AG10803 (cell line): ENCODE results near the gene CCDC34.
"Not testable (repeated sequence)": the region's sequence is repeated elsewhere in the genome, so short reads cannot be mapped to it uniquely, and the experiment has no call there.

Experiments used
- DNase-seq: peaks from one replicate; pipeline ENCODE4 v3.0.0; 2010; ENCODE audit warnings: low read depth
- H3K4me3 ChIP-seq: 2 replicates; pipeline ENCODE4 v1.5.1; 2011; ENCODE audit warnings: mild to moderate bottlenecking, low read length, control low read depth
- TF ChIP-seq, protein P1 (sequence below): conservative IDR thresholded peaks from 2 replicates; pipeline ENCODE4 v1.5.1; 2011; ENCODE audit warnings: mild to moderate bottlenecking, low read length, control low read depth, inconsistent platforms

Gene CCDC34

DNA sequence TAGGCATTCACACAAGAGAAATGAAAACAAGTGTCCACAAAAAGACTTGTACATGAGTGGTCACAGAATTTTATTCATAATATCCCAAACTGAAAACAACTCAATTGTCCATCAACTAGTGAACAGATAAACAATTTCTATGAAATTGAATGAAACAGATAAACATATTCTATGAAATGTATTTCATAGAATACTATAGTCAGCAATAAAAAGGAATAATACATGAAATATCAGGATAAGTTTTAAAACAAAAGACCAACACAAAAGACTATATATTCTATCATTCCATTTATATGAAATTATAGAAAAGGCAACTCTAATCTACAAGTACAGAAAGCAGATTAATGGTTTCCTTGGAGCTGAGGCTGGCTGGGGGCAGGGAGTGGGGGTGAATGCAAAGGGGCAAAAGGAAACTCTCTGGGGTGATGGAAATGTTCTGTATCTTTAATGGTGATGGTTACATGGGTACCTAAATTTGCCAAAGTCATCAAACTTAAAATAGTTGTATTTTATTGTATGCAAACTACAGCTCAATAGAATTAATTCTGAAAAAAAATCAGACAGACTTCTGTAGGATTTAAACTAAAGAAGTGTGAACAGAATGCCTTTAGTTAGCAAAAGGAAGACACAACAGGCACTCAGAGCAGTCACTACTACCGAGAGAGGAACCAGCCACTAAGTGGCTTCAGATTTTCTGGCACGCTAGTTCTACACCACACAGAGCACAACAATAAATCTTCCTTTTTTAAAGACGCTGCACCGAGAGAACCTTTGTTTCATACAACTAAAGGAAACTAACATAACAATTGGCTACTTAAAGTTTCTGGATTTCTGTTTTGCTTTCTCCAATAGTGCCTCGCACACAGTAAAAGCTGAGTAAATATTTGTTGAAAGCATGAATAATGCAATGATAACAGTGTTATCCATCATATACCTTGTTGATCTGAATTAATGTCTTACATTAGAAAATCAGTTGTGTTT lies 15.4 kb downstream of the CCDC34 start:
- TF ChIP-seq, protein P1, sequence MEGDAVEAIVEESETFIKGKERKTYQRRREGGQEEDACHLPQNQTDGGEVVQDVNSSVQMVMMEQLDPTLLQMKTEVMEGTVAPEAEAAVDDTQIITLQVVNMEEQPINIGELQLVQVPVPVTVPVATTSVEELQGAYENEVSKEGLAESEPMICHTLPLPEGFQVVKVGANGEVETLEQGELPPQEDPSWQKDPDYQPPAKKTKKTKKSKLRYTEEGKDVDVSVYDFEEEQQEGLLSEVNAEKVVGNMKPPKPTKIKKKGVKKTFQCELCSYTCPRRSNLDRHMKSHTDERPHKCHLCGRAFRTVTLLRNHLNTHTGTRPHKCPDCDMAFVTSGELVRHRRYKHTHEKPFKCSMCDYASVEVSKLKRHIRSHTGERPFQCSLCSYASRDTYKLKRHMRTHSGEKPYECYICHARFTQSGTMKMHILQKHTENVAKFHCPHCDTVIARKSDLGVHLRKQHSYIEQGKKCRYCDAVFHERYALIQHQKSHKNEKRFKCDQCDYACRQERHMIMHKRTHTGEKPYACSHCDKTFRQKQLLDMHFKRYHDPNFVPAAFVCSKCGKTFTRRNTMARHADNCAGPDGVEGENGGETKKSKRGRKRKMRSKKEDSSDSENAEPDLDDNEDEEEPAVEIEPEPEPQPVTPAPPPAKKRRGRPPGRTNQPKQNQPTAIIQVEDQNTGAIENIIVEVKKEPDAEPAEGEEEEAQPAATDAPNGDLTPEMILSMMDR: no peak
- DNase-seq: no peak
- H3K4me3 ChIP-seq: no peak overlapping the region

- TF ChIP-seq, protein P1: no peak
- DNase-seq: no peak
- H3K4me3 ChIP-seq: no peak overlapping the region
These were observed 23.1 kb downstream of the CCDC34 start for GRCh38 chr11:27339941-27340340.

GRCh38 chr11:27334764-27335163 lies 28.3 kb downstream of the CCDC34 start:
- not testable (repeated sequence) for H3K4me3 ChIP-seq, DNase-seq

GRCh38 chr11:27331981-27332380 lies 31.0 kb downstream of the CCDC34 start:
- no peak overlapping the region for H3K4me3 ChIP-seq

DNA sequence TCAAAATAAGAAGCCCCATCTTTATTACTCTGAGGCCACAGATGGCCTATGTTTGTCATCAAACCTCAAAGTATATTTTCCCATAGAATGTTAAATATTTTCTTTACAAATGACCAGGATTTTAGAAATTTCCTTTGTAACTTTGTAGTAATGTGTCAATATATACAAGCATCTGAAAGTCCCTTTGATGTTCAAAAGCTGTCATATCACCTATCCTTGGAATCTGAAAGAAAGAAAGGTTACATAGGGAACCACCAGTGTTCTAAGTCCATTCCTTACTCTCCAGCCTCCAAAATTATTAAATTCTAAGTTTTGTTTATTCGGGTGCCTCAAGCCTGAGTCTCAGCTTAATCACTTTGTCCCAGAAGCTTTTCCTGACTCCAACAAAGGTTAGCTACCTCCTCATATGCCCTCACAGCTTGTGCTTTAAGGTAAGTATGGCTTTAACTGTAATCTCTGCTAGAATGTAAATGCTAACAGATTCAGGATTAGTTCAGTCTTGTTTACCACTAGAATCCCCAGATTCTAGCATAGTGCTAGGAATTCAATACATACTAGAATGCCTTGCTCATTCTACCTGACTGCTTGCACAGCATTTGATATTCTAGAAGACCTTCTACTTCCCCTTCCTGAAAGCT lies 32.3 kb downstream of the CCDC34 start:
- no peak overlapping the region for H3K4me3 ChIP-seq
- TF ChIP-seq, protein P1: no peak
- no peak for DNase-seq

More at GRCh38 chr11:27331981-27332380, 31.0 kb downstream of the CCDC34 start:
- peak; percentile 45 for DNase-seq
- TF ChIP-seq, protein P1: no peak

DNA sequence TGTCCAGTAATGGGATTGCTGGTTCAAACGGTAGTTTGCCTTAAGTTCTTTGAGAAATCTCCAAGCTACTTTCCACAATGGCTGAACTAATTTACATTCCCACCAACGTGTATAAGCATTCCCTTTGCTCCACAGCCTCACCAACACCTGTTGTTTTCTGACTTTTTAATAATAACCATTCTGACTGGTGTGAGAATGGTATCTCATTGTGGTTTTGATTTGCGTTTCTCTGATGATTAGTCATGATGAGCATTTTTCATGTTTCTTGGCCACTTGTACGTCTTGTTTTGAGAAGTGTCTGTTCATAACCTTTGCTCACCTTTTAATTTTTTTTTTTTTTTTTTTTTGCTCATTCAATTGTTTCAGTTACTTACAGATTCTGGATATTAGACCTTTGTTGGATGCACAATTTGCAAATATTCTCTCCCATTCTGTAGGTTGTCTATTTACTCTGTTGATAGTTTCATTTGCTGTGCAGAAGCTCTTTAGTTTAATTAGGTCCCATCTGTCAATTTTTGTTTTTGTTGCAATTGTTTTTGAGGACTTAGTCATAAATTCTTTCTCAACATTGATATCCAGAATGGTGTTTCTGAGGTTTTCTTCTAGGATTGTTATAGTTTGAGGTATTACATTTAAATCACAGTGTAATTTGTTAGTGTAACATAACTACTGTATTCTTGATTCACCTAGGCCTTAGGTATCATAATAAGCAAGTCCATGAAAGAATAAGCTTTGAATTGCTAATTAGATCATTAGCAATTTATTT lies 33.0 kb downstream of the CCDC34 start:
- DNase-seq: no peak
- no peak overlapping the region for H3K4me3 ChIP-seq
- TF ChIP-seq, protein P1: no peak

- no peak for DNase-seq
- no peak overlapping the region for H3K4me3 ChIP-seq
- TF ChIP-seq, protein P1: no peak
These were observed 34.4 kb downstream of the CCDC34 start for GRCh38 chr11:27328614-27329013.

DNA sequence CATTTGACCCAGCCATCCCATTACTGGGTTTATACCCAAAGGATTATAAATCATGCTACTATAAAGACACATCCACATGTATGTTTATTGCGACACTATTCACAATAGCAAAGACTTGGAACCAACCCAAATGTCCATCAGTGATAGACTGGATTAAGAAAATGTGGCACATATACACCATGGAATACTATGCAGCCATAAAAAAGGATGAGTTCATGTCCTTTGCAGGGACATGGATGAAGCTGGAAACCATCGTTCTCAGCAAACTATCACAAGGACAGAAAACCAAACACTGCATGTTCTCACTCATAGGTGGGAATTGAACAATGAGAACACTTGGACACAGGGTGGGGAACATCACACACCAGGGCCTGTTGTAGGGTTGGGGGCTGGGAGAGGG lies 36.0 kb downstream of the CCDC34 start:
- not testable (repeated sequence) for H3K4me3 ChIP-seq, DNase-seq

DNA sequence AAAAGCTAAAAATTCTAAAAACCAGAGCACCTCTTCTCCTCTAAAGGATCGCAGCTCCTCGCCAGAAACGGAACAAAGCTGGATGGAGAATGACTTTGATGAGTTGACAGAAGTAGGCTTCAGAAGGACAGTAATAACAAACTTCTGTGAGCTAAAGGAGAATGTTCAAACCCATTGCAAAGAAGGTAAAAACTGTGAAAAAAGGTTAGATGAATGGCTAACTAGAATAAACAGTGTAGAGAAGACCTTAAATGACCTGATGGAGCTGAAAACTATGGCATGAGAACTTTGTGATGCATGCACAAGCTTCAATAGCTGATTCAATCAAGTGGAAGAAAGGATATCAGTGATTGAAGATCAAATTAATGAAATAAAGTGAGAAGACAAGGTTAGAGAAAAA lies 40.8 kb downstream of the CCDC34 start:
- H3K4me3 ChIP-seq, DNase-seq: not testable (repeated sequence)

DNA sequence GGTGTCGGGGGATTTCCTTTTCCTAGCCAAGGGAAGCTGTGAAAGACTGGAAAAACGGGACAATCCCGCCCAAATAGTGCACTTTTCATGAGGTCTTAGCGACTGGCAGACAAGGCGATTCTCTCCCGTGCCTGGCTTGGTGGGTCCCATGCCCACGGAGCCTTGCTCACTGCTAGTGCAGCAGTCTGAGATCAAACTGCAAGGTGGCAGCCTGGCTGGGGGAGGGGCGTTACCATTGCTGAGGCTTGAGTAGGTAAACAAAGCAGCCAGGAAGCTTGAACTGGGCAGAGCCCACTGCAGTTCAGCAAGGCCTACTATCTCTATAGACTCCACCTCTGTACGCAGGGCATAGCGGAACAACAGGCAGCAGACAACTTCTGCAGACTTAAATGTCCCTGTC lies 41.7 kb downstream of the CCDC34 start:
- not testable (repeated sequence) for H3K4me3 ChIP-seq, DNase-seq
